K562 (cell line): ENCODE results near the gene USP43. TPM values are rescaled to one million over a fixed set of nuclear protein-coding genes. Genes with fewer than 3 reads are reported as not detected.

Source experiments
- ATAC-seq: fragments of 200-7000 bp; cut with Tn5 transposase; 3 replicates; pipeline ENCODE4 v1.9.1; 2020; ENCODE audit warnings: moderate library complexity
- BruUV-seq: library from RNA; stranded (reverse); fragments of 400-500 nt; replicated peaks from 2 replicates; lab custom pipeline; 2021; lab: Mats Ljungman, UMichigan
- CTCF ChIA-PET: fragments of 300-600 bp; formaldehyde crosslinking; extraction: SDS; loops from one replicate; lab custom pipeline; 2021; ENCODE audit warnings: low intra/inter-chr PET ratio; lab: Yijun Ruan, JAX
- POLR2A ChIA-PET: fragments of 300-600, 350-650 bp; sonication (Branson Sonifier 250); formaldehyde crosslinking; extraction: SDS; loops from one replicate; lab custom pipeline; 2021; ENCODE audit warnings: antibody characterized with exemption, inconsistent platforms; lab: Yijun Ruan, JAX
- DNase-seq, 4 experiments: peaks; one replicate each; pipeline versions ENCODE4 v3.0.0 to v3.0.0-alpha.2; 2011 to 2018; ENCODE audit warnings: low spot score in 3 of 4, mixed read lengths in 3 of 4; ENCODE audit errors: extremely low read depth in 1 of 4
- FAIRE-seq: peaks from 2 replicates; lab custom pipeline; 2011; peaks lifted over from hg19 to GRCh38; lab: Jason Lieb, UNC
- H2AFZ ChIP-seq: 2 replicates; pipeline ENCODE4 v1.6.0; 2011; ENCODE audit warnings: low read depth, low read length, control low read depth, inconsistent platforms
- H3K27ac ChIP-seq: fragments of 200-600 bp; 3 replicates; pipeline ENCODE4 v1.8.0; 2011; ENCODE audit warnings: low read depth, mild to moderate bottlenecking, control low read depth, inconsistent platforms, low read length, moderate library complexity, mixed read lengths; ENCODE audit errors: extremely low read depth
- H3K27me3 ChIP-seq, 2 experiments: fragments of 300-600 bp in 1 of 2; 2 replicates in 1 of 2; 3 replicates in 1 of 2; pipeline versions ENCODE4 v1.6.0 to v1.8.0; 2011; ENCODE audit warnings: inconsistent platforms in 2 of 2, low read length in 2 of 2, mild to moderate bottlenecking in 1 of 2, mixed read lengths in 1 of 2, moderate library complexity in 1 of 2; ENCODE audit not compliant: control insufficient read depth in 2 of 2, insufficient read depth in 2 of 2
- H3K36me3 ChIP-seq: fragments of 300-600 bp; 3 replicates; pipeline ENCODE4 v1.8.0; 2011; ENCODE audit warnings: mild to moderate bottlenecking, low read length, inconsistent platforms; ENCODE audit not compliant: control insufficient read depth, insufficient read depth
- H3K4me1 ChIP-seq, 2 experiments: fragments of 200-600 bp in 1 of 2; replicated peaks in 1 of 2; 2 replicates in 1 of 2; 3 replicates in 1 of 2; pipeline versions ENCODE4 v1.5.1 to v1.8.0; 2011; ENCODE audit warnings: inconsistent platforms in 2 of 2, low read length in 2 of 2, mild to moderate bottlenecking in 1 of 2, mixed read lengths in 1 of 2, moderate library complexity in 1 of 2; ENCODE audit not compliant: control insufficient read depth in 2 of 2, insufficient read depth in 2 of 2
- H3K4me2 ChIP-seq: 2 replicates; pipeline ENCODE4 v1.6.1; 2011; ENCODE audit warnings: low read length, control low read depth, inconsistent platforms, mixed read lengths; ENCODE audit not compliant: insufficient read depth
- H3K4me3 ChIP-seq: fragments of 200-600 bp; sonication (generic), shearing (Covaris generic); 2 replicates; pipeline ENCODE4 v1.5.1; 2016; ENCODE audit warnings: control low read depth, inconsistent platforms
- H3K79me2 ChIP-seq: fragments of 200-600 bp; 3 replicates; pipeline ENCODE4 v1.8.0; 2011; ENCODE audit warnings: low read length, inconsistent platforms; ENCODE audit not compliant: control insufficient read depth, insufficient read depth
- H3K9ac ChIP-seq, 2 experiments: 2 replicates each; pipeline versions ENCODE4 v1.6.0 to v1.6.1; 2011; ENCODE audit warnings: low read depth in 2 of 2, low read length in 2 of 2, control low read depth in 1 of 2, inconsistent platforms in 1 of 2, mild to moderate bottlenecking in 1 of 2, mixed read lengths in 1 of 2; ENCODE audit not compliant: insufficient read depth in 1 of 2
- H3K9me1 ChIP-seq: one replicate; pipeline ENCODE4 v1.6.0; 2011; ENCODE audit warnings: inconsistent platforms, mild to moderate bottlenecking, low read length, moderate library complexity; ENCODE audit not compliant: control insufficient read depth, insufficient read depth
- H3K9me3 ChIP-seq: replicated peaks from 2 replicates; pipeline ENCODE4 v1.5.1; 2011; ENCODE audit warnings: low read depth, low read length, inconsistent platforms; ENCODE audit not compliant: control insufficient read depth, insufficient read depth
- H4K20me1 ChIP-seq: replicated peaks from 2 replicates; pipeline ENCODE4 v1.6.1; 2011; ENCODE audit warnings: low read length, inconsistent platforms, mixed read lengths; ENCODE audit not compliant: control insufficient read depth, insufficient read depth
- FOXA3 ChIP-seq, 2 experiments: fragments of 450-650 bp in 1 of 2; sonication (generic) in 1 of 2; formaldehyde crosslinking; IDR thresholded peaks in 1 of 2; conservative IDR thresholded peaks in 1 of 2; 2 replicates each; pipeline versions ENCODE4 v1.4.0 to v1.8.0; 2020 to 2022; ENCODE audit warnings: mild to moderate bottlenecking in 2 of 2, missing genetic modification reagents in 1 of 2
- HCFC1 ChIP-seq: IDR thresholded peaks from 2 replicates; pipeline ENCODE4 v1.6.1; 2012; ENCODE audit warnings: low read depth, low read length, improper control_type of control experiment
- KDM4B ChIP-seq, 2 experiments: fragments of 450-650 bp in 1 of 2; sonication (generic) in 1 of 2; IDR thresholded peaks; 2 replicates each; pipeline ENCODE4 v1.6.1; 2016 to 2017; ENCODE audit warnings: borderline replicate concordance in 2 of 2, antibody characterized with exemption in 1 of 2, low read depth in 1 of 2, mild to moderate bottlenecking in 1 of 2
- MGA ChIP-seq: fragments of 450-650 bp; IDR thresholded peaks from 2 replicates; pipeline ENCODE4 v1.6.1; 2016; ENCODE audit warnings: mild to moderate bottlenecking, moderate library complexity
- NFIC ChIP-seq: fragments of 450-650 bp; IDR thresholded peaks from 2 replicates; pipeline ENCODE4 v1.6.1; 2017; ENCODE audit warnings: mild to moderate bottlenecking, inconsistent platforms
- NR3C1 ChIP-seq: sonication (generic); formaldehyde crosslinking; IDR thresholded peaks from 2 replicates; pipeline ENCODE4 v1.8.1; 2022; ENCODE audit warnings: missing genetic modification reagents
- PATZ1 ChIP-seq: fragments of 250-450 bp; sonication (Bioruptor Pico); IDR thresholded peaks from 2 replicates; pipeline ENCODE4 v1.5.0; 2020; ENCODE audit warnings: mild to moderate bottlenecking, borderline replicate concordance
- WHSC1 ChIP-seq: IDR thresholded peaks from one replicate; pipeline ENCODE4 v1.6.1; 2012; ENCODE audit warnings: low read length, control low read depth, inconsistent platforms
- ZNF212 ChIP-seq: fragments of 450-650 bp; formaldehyde crosslinking; IDR thresholded peaks from 2 replicates; pipeline ENCODE4 v1.4.0; 2020; ENCODE audit warnings: mild to moderate bottlenecking
- WGBS: fragments of 100-300 bp; shearing (Covaris generic); methylation state at CpG from one replicate; pipeline ENCODE4 v1.1.6; 2016; ENCODE audit warnings: low coverage, mixed read lengths; ENCODE audit not compliant: insufficient coverage; ENCODE audit errors: missing lambda C conversion rate; 5-methylcytosine and 5-hydroxymethylcytosine counted together
- in situ Hi-C: fragments of 300-500 bp; cut with MboI; formaldehyde crosslinking; loops from 4 replicates; pipeline ENCODE4 v1.15.0; 2018; ENCODE audit warnings: inconsistent platforms, mixed read lengths
- intact Hi-C: fragments of 100-400 bp; cut with micrococcal nuclease; formaldehyde crosslinking; loops from 2 replicates; pipeline ENCODE4 v1.14.2; 2022
- polyA plus RNA-seq, 8 experiments: library from polyadenylated mRNA; depleted of rRNA in 4 of 8; stranded (reverse) in 5 of 8; unstranded in 3 of 8; fragments of >200 nt; fragmentation: Nextera tagmentation in 2 of 8; fragmentation: Illumina TruSeq in 1 of 8; extraction: Ambion mirVana in 2 of 8; extraction: Trizol in 1 of 8; gene quantifications; 2 replicates each; pipeline versions ENCODE4 v1.2.1 to v1.2.3, GENCODE V29; 2011 to 2014; ENCODE audit warnings: inconsistent platforms in 1 of 8, missing spikeins in 1 of 8
- total RNA-seq, 7 experiments: library from RNA; depleted of rRNA in 6 of 7; stranded (reverse); fragments of >200 nt in 6 of 7; fragmentation: Illumina TruSeq in 2 of 7; extraction: Trizol in 2 of 7; gene quantifications; 2 replicates each; pipeline versions ENCODE4 v1.2.1 to v1.2.3, GENCODE V29; 2011 to 2021; ENCODE audit warnings: low replicate concordance in 1 of 7

USP43 gene
- total and polyA plus RNA-seq, 9 of the 15 experiments (the other 6 are each of a cell fraction or from before 2014, with no cell fraction given): 0.01 to 0.18 (median 0.06) TPM; not detected in 1

- ChIA-PET CTCF (no interaction called here), POLR2A (no interaction called here)
- no peaks in the 10 kb centered on the region for H3K27me3 ChIP-seq
- no peak overlapping the region for H3K27ac ChIP-seq
- BruUV-seq: no TSS peak
- no peak overlapping the region for H3K4me2 ChIP-seq
- FAIRE-seq (no peak), DNase-seq (no peak), ATAC-seq (no peak)
- in situ Hi-C loops: no loop called here
- H3K9ac ChIP-seq: no peak overlapping the region
- H3K36me3 ChIP-seq: no peaks in the 10 kb centered on the region
- no peak overlapping the region for H3K4me3 ChIP-seq
- WGBS: 0% methylated on average over 1 of the region's 4 CpGs
- no peak overlapping the region for H2AFZ ChIP-seq
- H4K20me1 ChIP-seq: no peaks in the 10 kb centered on the region
- intact Hi-C loops: no loop called here
- no peaks in the 10 kb centered on the region for H3K79me2 ChIP-seq
- no peaks in the 10 kb centered on the region for H3K9me1 ChIP-seq
- no peaks in the 10 kb centered on the region for H3K9me3 ChIP-seq
- no peaks in the 10 kb centered on the region for H3K4me1 ChIP-seq
- TF ChIP-seq KDM4B (IDR thresholded peaks at IDR 0.05; ENCODE audit: borderline replicate concordance in 2 of 2, low read depth in 1 of 2) (no peak), FOXA3 (CRISPR knock-in tag; conservative IDR thresholded peaks at IDR 0.05 in 1 of 2, IDR thresholded peaks at IDR 0.05 in 1 of 2) (no peak), NR3C1 (CRISPR knock-in tag) (no peak), PATZ1 (CRISPR knock-in tag) (no peak), MGA (no peak), HCFC1 (no peak), NFIC (no peak), WHSC1 (no peak), ZNF212 (CRISPR knock-in tag) (no peak)
Measured at GRCh38 chr17:9676084-9676483, 30.8 kb downstream of the USP43 start.
